Stimulated activated naive CD8-positive, alpha-beta T cell treated with anti-CD3 and anti-CD28 coated beads, Interleukin-15, Interleukin-2, amounts not matched to agents 100 ng/mL and 50 ng/mL, for 24 hours (primary cell): ENCODE results near the gene GTPBP2.
"Not testable (repeated sequence)": the region's sequence is repeated elsewhere in the genome, so short reads cannot be mapped to it uniquely, and the experiment has no call there.

Source experiments
- H3K27ac Mint-ChIP-seq: one replicate; pipeline ENCODE4 v1.8.0; 2021; ENCODE audit warnings: mild to moderate bottlenecking, mixed read lengths
- H3K27me3 Mint-ChIP-seq: one replicate; pipeline ENCODE4 v1.8.0; 2021; ENCODE audit warnings: mixed read lengths
- H3K36me3 Mint-ChIP-seq: one replicate; pipeline ENCODE4 v1.8.0; 2021; ENCODE audit warnings: low read depth, mixed read lengths
- H3K4me1 Mint-ChIP-seq: one replicate; pipeline ENCODE4 v1.8.0; 2021; ENCODE audit warnings: low read depth, mixed read lengths
- H3K4me3 Mint-ChIP-seq: one replicate; pipeline ENCODE4 v1.8.0; 2021; ENCODE audit warnings: mild to moderate bottlenecking, mixed read lengths
- H3K9me3 Mint-ChIP-seq: one replicate; pipeline ENCODE4 v1.8.0; 2021; ENCODE audit warnings: mixed read lengths

GTPBP2 gene

GRCh38 chr6:43621836-43622180 lies 7.3 kb downstream of the GTPBP2 start:
- Mint-ChIP-seq H3K9me3 (no peaks in the 10 kb centered on the region), H3K36me3 (peaks cover 46% of the 10 kb centered on the region), H3K27me3 (no peaks in the 10 kb centered on the region), H3K4me1 (peaks cover 7% of the 10 kb centered on the region), H3K27ac (no peak overlapping the region), H3K4me3 (no peak overlapping the region)

GRCh38 chr6:43621078-43621835 lies 7.8 kb downstream of the GTPBP2 start:
- Mint-ChIP-seq H3K27me3 (no peaks in the 10 kb centered on the region), H3K9me3 (no peaks in the 10 kb centered on the region), H3K27ac (no peak overlapping the region), H3K4me1 (peaks cover 1% of the 10 kb centered on the region), H3K4me3 (no peak overlapping the region), H3K36me3 (peaks cover 41% of the 10 kb centered on the region)

DNA sequence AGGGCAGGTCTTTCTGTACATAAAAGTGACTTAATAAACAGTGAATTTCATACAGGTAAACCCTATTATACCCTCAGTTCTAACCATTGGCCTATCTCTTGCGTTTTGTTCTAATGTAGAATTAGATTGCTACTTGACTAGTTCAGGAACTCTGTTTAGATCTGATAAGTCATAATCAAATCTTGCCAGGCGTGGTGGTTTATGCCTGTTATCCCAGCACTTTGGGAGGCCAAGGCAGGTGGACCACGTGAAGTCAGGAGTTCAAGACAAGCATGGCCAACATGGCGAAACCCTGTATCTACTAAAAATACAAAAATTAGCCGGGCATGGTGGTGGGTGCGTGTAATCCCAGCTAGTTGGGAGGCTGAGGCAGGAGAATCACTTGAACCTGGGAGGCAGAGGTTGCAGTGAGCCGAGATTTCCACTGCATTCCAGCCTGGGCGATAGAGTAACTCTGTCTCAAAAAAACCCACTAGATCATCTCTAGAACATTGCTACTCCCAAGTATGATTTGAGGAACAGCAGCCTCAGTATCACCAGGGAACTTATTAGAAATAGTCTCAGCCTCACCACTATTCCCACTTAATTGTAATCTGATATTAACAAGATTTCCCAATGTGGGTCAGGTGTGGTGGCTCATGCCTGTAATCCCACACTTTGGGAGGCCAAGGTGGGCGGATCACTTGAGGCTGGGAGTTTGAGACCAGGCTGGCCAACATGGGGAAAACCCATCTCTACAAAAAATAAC lies 12.2 kb downstream of the GTPBP2 start:
- Mint-ChIP-seq H3K27me3 (no peaks in the 10 kb centered on the region), H3K36me3 (peaks cover 17% of the 10 kb centered on the region), H3K9me3 (no peaks in the 10 kb centered on the region), H3K4me3 (no peak overlapping the region), H3K27ac (no peak overlapping the region), H3K4me1 (no peaks in the 10 kb centered on the region)

DNA sequence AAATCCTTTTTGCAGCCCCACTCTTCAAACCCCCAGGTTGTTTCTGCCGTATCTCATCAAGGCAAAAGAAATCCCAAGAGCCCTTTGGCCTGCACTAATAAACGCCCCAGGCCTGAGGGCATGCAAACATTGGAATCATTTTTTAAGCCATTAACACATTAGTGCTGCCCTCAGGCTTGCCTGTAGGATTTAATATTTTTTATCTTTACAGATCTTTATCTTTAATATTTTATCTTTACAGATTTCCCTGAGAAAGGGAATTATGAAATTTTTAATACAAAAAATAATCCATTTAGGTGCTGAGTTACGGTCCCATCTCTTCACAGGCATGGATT lies 14.7 kb downstream of the GTPBP2 start:
- Mint-ChIP-seq H3K4me3 (no peak overlapping the region), H3K4me1 (no peaks in the 10 kb centered on the region), H3K36me3 (peaks cover 28% of the 10 kb centered on the region), H3K27ac (no peak overlapping the region), H3K9me3 (no peaks in the 10 kb centered on the region), H3K27me3 (no peaks in the 10 kb centered on the region)

DNA sequence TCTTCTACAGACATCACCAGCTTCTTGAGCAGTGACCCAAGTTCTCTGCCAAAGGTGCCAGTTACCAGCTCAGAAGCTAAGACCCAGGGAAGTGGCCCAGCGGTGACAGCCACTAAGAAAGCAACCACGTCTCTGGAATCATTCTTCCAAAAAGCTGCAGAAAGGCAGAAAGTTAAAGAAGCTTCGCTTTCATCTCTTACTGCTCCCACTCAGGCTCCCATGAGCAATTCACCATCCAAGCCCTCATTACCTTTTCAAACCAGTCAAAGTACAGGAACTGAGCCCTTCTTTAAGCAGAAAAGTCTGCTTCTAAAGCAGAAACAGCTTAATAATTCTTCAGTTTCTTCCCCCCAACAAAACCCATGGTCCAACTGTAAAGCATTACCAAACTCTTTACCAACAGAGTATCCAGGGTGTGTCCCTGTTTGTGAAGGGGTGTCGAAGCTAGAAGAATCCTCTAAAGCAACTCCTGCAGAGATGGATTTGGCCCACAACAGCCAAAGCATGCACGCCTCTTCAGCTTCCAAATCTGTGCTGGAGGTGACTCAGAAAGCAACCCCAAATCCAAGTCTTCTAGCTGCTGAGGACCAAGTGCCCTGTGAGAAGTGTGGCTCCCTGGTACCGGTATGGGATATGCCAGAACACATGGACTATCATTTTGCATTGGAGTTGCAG lies 15.2 kb downstream of the GTPBP2 start:
- Mint-ChIP-seq H3K9me3 (no peaks in the 10 kb centered on the region), H3K4me1 (no peaks in the 10 kb centered on the region), H3K36me3 (peaks cover 27% of the 10 kb centered on the region), H3K27me3 (no peaks in the 10 kb centered on the region), H3K27ac (peak overlapping the region; percentile 27), H3K4me3 (no peak overlapping the region)

GRCh38 chr6:43610431-43610830 lies 18.6 kb downstream of the GTPBP2 start:
- Mint-ChIP-seq H3K27me3 (no peaks in the 10 kb centered on the region), H3K36me3 (peaks cover 41% of the 10 kb centered on the region), H3K9me3 (no peaks in the 10 kb centered on the region), H3K4me3 (no peak overlapping the region), H3K27ac (no peak overlapping the region), H3K4me1 (no peaks in the 10 kb centered on the region)

DNA sequence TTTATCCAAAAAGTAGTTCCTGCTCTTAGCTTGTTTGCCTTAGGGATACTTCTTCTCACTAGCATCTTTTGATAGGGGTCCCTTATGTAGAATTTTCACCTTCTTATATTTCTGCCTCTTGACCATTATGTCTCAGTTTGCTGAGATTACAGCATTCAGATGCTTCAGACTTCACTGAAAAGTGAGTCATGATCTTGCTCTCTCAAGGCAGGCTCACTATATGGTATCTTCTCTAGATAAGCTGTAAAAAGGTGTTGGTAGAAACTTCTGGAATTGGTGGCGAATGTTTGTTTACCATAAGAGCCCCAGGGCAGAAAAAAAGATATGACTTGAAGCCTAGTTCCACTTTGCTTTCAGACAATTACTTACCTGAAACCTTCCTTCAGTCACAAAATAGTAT lies 19.7 kb downstream of the GTPBP2 start:
- Mint-ChIP-seq H3K27me3 (no peaks in the 10 kb centered on the region), H3K36me3 (peaks cover 46% of the 10 kb centered on the region), H3K4me1 (no peaks in the 10 kb centered on the region), H3K9me3 (no peaks in the 10 kb centered on the region), H3K27ac (no peak overlapping the region), H3K4me3 (no peak overlapping the region)

DNA sequence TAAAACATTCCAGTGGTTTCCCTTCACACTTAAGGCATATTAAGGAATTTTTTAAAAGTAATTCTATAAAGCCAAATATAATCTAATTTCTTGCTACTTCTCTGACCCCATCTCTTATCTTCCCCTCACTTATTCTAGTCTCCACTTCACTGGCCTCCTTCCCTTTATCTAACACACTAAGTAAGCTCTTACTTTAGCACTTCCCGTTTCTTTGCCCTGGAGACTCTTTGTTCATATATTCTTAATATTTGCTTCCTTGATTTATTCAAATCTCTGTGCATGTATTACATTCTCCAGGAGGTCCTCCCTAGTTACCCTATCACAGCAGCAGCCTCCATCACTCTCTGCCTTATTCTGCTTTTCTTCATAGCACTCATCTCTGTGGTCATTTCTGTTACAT lies 20.3 kb downstream of the GTPBP2 start:
- Mint-ChIP-seq H3K27ac (no peak overlapping the region), H3K4me3 (no peak overlapping the region), H3K27me3 (no peaks in the 10 kb centered on the region), H3K9me3 (no peaks in the 10 kb centered on the region), H3K4me1 (no peaks in the 10 kb centered on the region), H3K36me3 (peaks cover 50% of the 10 kb centered on the region)

- no peak overlapping the region for H3K27ac Mint-ChIP-seq
- H3K4me1 Mint-ChIP-seq, result no peaks in the 10 kb centered on the region
- H3K36me3 Mint-ChIP-seq, result peaks cover 50% of the 10 kb centered on the region
- no peak overlapping the region for H3K4me3 Mint-ChIP-seq
- H3K27me3 Mint-ChIP-seq, result no peaks in the 10 kb centered on the region
- no peaks in the 10 kb centered on the region for H3K9me3 Mint-ChIP-seq
Observed at GRCh38 chr6:43608310-43608763, 20.7 kb downstream of the GTPBP2 start.

GRCh38 chr6:43606019-43606418 lies 23.0 kb downstream of the GTPBP2 start:
- no peaks in the 10 kb centered on the region for H3K27me3 Mint-ChIP-seq
- H3K36me3 Mint-ChIP-seq, result peaks cover 53% of the 10 kb centered on the region
- H3K27ac Mint-ChIP-seq, result no peak overlapping the region
- no peaks in the 10 kb centered on the region for H3K4me1 Mint-ChIP-seq
- H3K4me3 Mint-ChIP-seq, result no peak overlapping the region
- no peaks in the 10 kb centered on the region for H3K9me3 Mint-ChIP-seq

GRCh38 chr6:43604174-43604573 lies 24.9 kb downstream of the GTPBP2 start:
- Mint-ChIP-seq H3K36me3 (peaks cover 51% of the 10 kb centered on the region), H3K9me3 (no peaks in the 10 kb centered on the region), H3K4me3 (no peak overlapping the region), H3K27ac (no peak overlapping the region), H3K27me3 (no peaks in the 10 kb centered on the region), H3K4me1 (no peaks in the 10 kb centered on the region)

- Mint-ChIP-seq H3K9me3 (no peaks in the 10 kb centered on the region), H3K27me3 (no peaks in the 10 kb centered on the region), H3K4me3 (no peak overlapping the region), H3K27ac (no peak overlapping the region), H3K4me1 (no peaks in the 10 kb centered on the region), H3K36me3 (peaks cover 54% of the 10 kb centered on the region)
Observed at GRCh38 chr6:43600595-43600994, 28.5 kb downstream of the GTPBP2 start.

- peaks cover 44% of the 10 kb centered on the region for H3K36me3 Mint-ChIP-seq
- no peak overlapping the region for H3K4me3 Mint-ChIP-seq
- no peak overlapping the region for H3K27ac Mint-ChIP-seq
- H3K27me3 Mint-ChIP-seq, result no peaks in the 10 kb centered on the region
- no peaks in the 10 kb centered on the region for H3K9me3 Mint-ChIP-seq
- no peaks in the 10 kb centered on the region for H3K4me1 Mint-ChIP-seq
Observed at GRCh38 chr6:43593938-43594337, 35.1 kb downstream of the GTPBP2 start.

- H3K36me3 Mint-ChIP-seq, result peaks cover 57% of the 10 kb centered on the region
- H3K27ac Mint-ChIP-seq, result not testable (repeated sequence)
Observed at GRCh38 chr6:43589564-43589963, 39.5 kb downstream of the GTPBP2 start.

DNA sequence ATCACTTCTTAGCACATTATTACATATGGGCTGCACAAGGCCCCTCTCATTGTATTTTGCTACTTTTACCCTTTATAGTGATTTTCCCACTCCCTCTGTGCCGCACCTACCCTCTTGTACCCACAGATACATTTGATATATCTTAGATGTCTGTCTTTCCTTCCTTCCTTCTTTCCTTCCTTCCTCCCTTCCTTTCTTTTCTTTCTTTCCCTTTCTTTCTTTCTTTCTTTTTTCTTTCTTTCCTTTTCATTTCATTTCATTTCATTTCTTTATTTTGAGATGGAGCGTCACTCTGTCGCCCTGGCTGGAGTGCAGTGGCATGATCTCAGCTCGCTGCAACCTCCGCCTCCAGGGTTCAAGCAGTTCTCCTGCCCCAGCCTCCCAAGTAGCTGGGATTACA lies 40.9 kb downstream of the GTPBP2 start:
- Mint-ChIP-seq H3K27ac (no peak overlapping the region), H3K27me3 (no peaks in the 10 kb centered on the region), H3K4me3 (no peak overlapping the region), H3K4me1 (peaks cover 17% of the 10 kb centered on the region), H3K9me3 (no peaks in the 10 kb centered on the region), H3K36me3 (peaks cover 68% of the 10 kb centered on the region)

More at GRCh38 chr6:43589564-43589963, 39.5 kb downstream of the GTPBP2 start:
- H3K4me3 Mint-ChIP-seq, H3K27me3 Mint-ChIP-seq, H3K9me3 Mint-ChIP-seq, H3K4me1 Mint-ChIP-seq: not testable (repeated sequence)
